ENCODE results near the gene EPHB3. TPM values are rescaled to one million over a fixed set of nuclear protein-coding genes. Genes with fewer than 3 reads are reported as not detected.

The EPHB3 gene
- polyA plus RNA-seq, 3 donors, result 0.71 to 1.2 (median 0.80) TPM

DNA sequence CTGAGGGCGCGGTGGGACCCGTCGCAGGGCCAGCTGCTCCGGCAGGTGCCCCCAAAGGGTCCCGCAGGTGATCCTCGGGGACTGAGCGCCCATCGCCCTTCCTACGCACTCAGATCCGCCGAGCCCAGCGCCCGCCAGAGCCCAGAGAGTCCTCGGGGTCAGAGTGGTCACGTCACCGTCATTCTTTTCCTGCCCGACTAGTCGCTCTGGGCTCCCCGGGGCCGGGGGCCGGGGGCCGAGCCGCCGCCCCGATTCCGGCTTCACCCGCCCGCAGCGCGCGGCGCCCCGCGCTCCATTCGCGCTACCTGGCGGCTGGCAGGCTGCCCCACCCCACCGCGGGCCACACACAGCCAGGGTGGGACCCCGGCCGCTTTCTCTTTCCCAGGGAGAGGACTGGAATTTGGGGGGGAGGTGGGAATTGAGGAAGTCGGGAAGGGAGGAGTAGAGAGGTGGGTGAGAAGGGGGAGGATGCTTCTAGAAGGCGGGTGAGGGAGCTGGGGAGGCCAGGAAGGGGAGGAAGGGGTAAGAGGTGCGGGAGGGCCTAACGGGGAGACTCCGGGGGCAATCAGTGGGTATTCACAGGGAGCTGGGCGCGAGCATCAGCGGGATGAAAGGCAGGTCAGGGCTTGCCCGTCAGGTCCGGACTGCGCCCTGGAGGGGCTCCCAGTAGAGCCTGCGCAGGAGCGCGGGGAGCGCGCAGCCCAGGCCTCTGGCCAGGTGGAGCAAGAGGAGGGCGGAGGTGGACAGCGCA is 36.1 kb upstream of the EPHB3 start:
- H3K36me3 Mint-ChIP-seq, result no peaks in the 10 kb centered on the region
- peak in 2 of 3 donors; percentile 27 to 36 for DNase-seq
- Histone ChIP-seq H3K79me2 (ENCODE audit: insufficient read depth, low read length) (no peaks in the 10 kb centered on the region), H4K20me1 (ENCODE audit: insufficient read depth, low read length) (no peaks in the 10 kb centered on the region), H3K4me1 (ENCODE audit: control insufficient read depth in 1 of 2, insufficient read depth in 2 of 2, low read length in 2 of 2) (peaks cover 18 to 26% of the 10 kb centered on the region in 2 donors), H3K9ac (ENCODE audit: insufficient read depth, low read length, poor library complexity, severe bottlenecking) (peak overlapping the region; percentile 81), H3K27ac (ENCODE audit: low read depth in 1 of 2, low read length in 2 of 2) (peak overlapping the region in 1 of 2 donors; percentile 76), H3K9me3 (replicated peaks in 1 of 2; ENCODE audit: control insufficient read depth in 1 of 2, insufficient read depth in 1 of 2, low read length in 2 of 2) (no peaks in the 10 kb centered on the region), H3K4me2 (replicated peaks; ENCODE audit: extremely low read depth, low read length, poor library complexity, severe bottlenecking) (peak overlapping the region; percentile 83), H3K36me3 (replicated peaks in 1 of 2; ENCODE audit: control insufficient read depth in 1 of 2, insufficient read depth in 2 of 2, low read length in 2 of 2) (no peaks in the 10 kb centered on the region), H2AFZ (ENCODE audit: insufficient read depth, low read depth, low read length, poor library complexity, severe bottlenecking) (peak overlapping the region; percentile 91), H3K4me3 (replicated peaks in 1 of 3; ENCODE audit: low read depth in 2 of 3, low read length in 3 of 3) (peak overlapping the region; percentile 60 to 85 (median 76)), H3K27me3 (ENCODE audit: control insufficient read depth in 2 of 2, insufficient read depth in 2 of 2, low read length in 2 of 2) (peaks cover 6 to 17% of the 10 kb centered on the region in 2 donors)
- H3K27me3 Mint-ChIP-seq (ENCODE audit: low read depth in 3 of 3), result peaks cover 16 to 28% (median 22%) of the 10 kb centered on the region in 3 donors
- 4% methylated on average over 59 of the region's 60 CpGs for WGBS (ENCODE audit: insufficient coverage)
- H3K4me3 Mint-ChIP-seq, result peak overlapping the region; percentile 84 to 94
- H3K27ac Mint-ChIP-seq, result peak overlapping the region; percentile 53 to 90 (median 87)
- intact Hi-C loops (cut with micrococcal nuclease), result no loop called here
- peaks cover 31% of the 10 kb centered on the region for H3K4me1 Mint-ChIP-seq
- peaks cover 0 to 4% (median 0%) of the 10 kb centered on the region in 7 donors for H3K9me3 Mint-ChIP-seq
- TF ChIP-seq, protein P1, sequence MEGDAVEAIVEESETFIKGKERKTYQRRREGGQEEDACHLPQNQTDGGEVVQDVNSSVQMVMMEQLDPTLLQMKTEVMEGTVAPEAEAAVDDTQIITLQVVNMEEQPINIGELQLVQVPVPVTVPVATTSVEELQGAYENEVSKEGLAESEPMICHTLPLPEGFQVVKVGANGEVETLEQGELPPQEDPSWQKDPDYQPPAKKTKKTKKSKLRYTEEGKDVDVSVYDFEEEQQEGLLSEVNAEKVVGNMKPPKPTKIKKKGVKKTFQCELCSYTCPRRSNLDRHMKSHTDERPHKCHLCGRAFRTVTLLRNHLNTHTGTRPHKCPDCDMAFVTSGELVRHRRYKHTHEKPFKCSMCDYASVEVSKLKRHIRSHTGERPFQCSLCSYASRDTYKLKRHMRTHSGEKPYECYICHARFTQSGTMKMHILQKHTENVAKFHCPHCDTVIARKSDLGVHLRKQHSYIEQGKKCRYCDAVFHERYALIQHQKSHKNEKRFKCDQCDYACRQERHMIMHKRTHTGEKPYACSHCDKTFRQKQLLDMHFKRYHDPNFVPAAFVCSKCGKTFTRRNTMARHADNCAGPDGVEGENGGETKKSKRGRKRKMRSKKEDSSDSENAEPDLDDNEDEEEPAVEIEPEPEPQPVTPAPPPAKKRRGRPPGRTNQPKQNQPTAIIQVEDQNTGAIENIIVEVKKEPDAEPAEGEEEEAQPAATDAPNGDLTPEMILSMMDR (IDR thresholded peaks at IDR 0.05), result no peak

DNA sequence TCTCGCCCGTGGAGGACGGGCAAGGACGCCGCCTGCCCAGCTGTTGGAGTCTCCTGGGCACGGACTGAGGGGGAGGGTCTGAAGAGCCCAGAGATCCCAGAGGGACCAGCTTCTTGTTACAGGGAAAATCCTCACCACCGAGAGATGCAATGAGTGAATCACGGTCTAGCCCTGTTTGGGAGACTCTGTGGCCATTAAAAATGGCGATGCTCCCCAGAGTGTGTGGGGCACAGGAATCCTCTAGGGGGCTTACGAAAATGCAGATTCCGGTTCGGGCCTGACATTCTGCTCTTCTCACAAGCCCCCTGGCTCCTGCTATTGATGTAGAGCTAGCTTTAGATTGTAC is 35.5 kb upstream of the EPHB3 start:
- Mint-ChIP-seq H3K4me1 (peaks cover 35% of the 10 kb centered on the region), H3K4me3 (peak overlapping the region; percentile 77 to 94), H3K27ac (peak overlapping the region in 2 of 7 donors; percentile 41 to 58), H3K27me3 (ENCODE audit: low read depth in 3 of 3) (peaks cover 16 to 31% (median 22%) of the 10 kb centered on the region in 3 donors), H3K36me3 (no peaks in the 10 kb centered on the region), H3K9me3 (peaks cover 0 to 4% (median 0%) of the 10 kb centered on the region in 7 donors)
- H3K27ac ChIP-seq (ENCODE audit: low read depth in 1 of 2, low read length in 2 of 2), result no peak overlapping the region
- 44% methylated on average over 10 of the region's 12 CpGs for WGBS (ENCODE audit: insufficient coverage)
- peak in 1 of 3 donors; percentile 25 for DNase-seq
- H3K4me2 ChIP-seq (replicated peaks; ENCODE audit: extremely low read depth, low read length, poor library complexity, severe bottlenecking), result peak overlapping the region; percentile 83
- TF ChIP-seq, protein P1 (IDR thresholded peaks at IDR 0.05), result peak; percentile 9
- intact Hi-C loops (cut with micrococcal nuclease), result no loop called here
- no peaks in the 10 kb centered on the region for H3K36me3 ChIP-seq (replicated peaks in 1 of 2; ENCODE audit: control insufficient read depth in 1 of 2, insufficient read depth in 2 of 2, low read length in 2 of 2)
- no peaks in the 10 kb centered on the region for H3K79me2 ChIP-seq (ENCODE audit: insufficient read depth, low read length)
- no peaks in the 10 kb centered on the region for H3K9me3 ChIP-seq (replicated peaks in 1 of 2; ENCODE audit: control insufficient read depth in 1 of 2, insufficient read depth in 1 of 2, low read length in 2 of 2)
- H3K27me3 ChIP-seq (ENCODE audit: control insufficient read depth in 2 of 2, insufficient read depth in 2 of 2, low read length in 2 of 2), result peaks cover 6 to 17% of the 10 kb centered on the region in 2 donors
- H3K4me1 ChIP-seq (ENCODE audit: control insufficient read depth in 1 of 2, insufficient read depth in 2 of 2, low read length in 2 of 2), result peaks cover 19 to 26% of the 10 kb centered on the region in 2 donors
- no peaks in the 10 kb centered on the region for H4K20me1 ChIP-seq (ENCODE audit: insufficient read depth, low read length)
- peak overlapping the region; percentile 81 for H3K9ac ChIP-seq (ENCODE audit: insufficient read depth, low read length, poor library complexity, severe bottlenecking)
- H2AFZ ChIP-seq (ENCODE audit: insufficient read depth, low read depth, low read length, poor library complexity, severe bottlenecking), result peak overlapping the region; percentile 91
- peak overlapping the region in 2 of 3 experiments; percentile 60 to 85 for H3K4me3 ChIP-seq (replicated peaks in 1 of 3; ENCODE audit: low read depth in 2 of 3, low read length in 3 of 3)
